Astrocyte of the spinal cord (primary cell): ENCODE data around the gene CDC42SE2.

ENCODE experiments used
- DNase-seq: peaks from one replicate; pipeline ENCODE4 v3.0.0; 2011; ENCODE audit warnings: low read depth, low spot score
- H3K4me3 ChIP-seq: 2 replicates; pipeline ENCODE4 v1.5.1; 2011; ENCODE audit warnings: low read depth, mild to moderate bottlenecking, low read length, moderate library complexity
- CTCF ChIP-seq: IDR thresholded peaks from 2 replicates; pipeline ENCODE4 v1.5.1; 2012; ENCODE audit warnings: low read depth, mild to moderate bottlenecking, low read length, inconsistent platforms
- in situ Hi-C: cut with HindIII; loops from 2 replicates; pipeline ENCODE4 v1.10.0; 2017; ENCODE audit warnings: low sequenced_read_pairs

The CDC42SE2 gene

DNA sequence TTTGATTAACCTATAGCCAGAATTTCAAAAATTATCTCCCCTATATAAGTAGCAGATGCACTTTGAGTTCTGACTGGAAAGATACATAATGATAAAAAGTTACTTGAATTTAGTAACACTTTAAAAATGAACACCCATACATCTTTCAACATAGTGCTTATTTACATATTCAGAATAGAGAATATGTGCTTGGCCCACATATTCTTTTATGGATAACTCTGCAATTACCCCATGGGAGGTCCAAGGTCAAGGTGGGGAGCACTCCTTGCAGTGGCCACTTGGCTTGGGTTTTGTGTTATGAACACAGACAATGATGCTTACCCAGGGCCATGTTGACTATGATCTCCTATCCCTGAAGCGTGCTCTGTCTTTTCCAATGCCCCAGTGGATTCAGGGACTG is 169.3 kb downstream of the CDC42SE2 start:
- H3K4me3 ChIP-seq, result no peak overlapping the region
- no peak for TF ChIP-seq CTCF
- DNase-seq, result no peak
- in situ Hi-C loops, result no loop called here

GRCh38 chr5:131436081-131436480 is 172.2 kb downstream of the CDC42SE2 start:
- DNase-seq, result no peak
- no peak for TF ChIP-seq CTCF
- in situ Hi-C loops, result no loop called here
- no peak overlapping the region for H3K4me3 ChIP-seq

DNA sequence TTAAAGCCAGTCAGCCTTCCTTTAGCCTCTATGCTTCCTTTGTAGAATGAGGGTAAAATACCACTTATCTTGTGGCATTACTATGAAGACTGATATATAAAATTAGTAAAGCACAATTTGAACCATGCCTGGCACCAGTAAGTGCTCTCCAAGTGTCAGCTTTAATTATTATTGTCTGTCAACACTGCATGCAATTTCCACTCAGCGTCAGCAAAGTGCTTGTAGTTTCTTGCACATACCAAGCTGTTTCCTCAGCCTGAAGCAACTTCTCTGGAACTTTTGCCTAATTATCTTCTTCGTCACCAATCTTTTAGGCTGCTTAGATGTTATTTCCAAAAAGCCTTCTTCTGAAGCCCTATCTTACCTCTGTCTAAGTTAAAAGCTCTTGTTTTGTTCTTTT is 177.3 kb downstream of the CDC42SE2 start:
- no peak for DNase-seq
- no peak overlapping the region for H3K4me3 ChIP-seq
- TF ChIP-seq CTCF, result no peak
- in situ Hi-C loops, result no loop called here
